ENCODE results near the gene PIAS4. TPM values are rescaled to one million over a fixed set of nuclear protein-coding genes. Genes with fewer than 3 reads are reported as not detected.
A peak's percentile ranks its signal among the peaks of the same experiment; 100 is the strongest.

PIAS4 gene
- total RNA-seq, 1 experiment from 2014 or later: 45.9 TPM

DNA sequence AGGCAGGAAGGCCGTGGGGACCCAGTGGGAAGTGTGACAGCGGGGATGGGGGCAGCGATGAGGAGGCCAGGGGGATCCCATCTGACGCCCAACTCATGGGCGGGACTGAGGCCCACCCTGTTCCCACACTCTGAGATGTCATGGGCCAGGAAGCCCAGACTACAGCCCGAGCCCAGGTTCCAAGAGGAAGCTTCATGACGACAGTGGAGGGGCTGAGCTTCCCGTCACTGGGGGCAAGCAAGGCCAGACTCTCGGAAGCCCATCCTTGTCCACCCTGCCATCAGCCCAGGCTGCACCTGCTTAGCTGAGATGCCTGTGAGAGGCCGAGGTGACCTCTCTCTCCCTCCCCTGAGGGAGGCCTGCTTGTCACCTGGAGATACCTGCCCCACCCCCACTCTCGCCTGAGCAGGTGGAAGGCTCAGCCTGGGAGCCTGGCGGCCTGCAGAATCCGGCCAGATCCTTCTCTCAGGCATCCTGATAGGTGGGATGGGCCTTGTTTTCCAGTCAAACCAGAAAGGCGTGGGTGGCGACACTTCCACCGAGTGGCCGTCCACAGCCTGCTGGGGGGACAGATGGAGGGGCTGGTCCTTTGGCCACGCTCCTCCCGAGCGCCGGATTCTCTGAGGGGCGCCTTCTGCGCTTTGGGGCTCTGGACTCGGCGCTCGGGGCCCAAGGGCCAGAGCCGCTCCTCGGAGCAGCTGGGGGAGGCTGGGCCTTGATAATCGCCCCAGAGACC lies 54.3 kb downstream of the PIAS4 start:
- no peak overlapping the region for H3K4me3 Mint-ChIP-seq
- DNase-seq (ENCODE audit: low spot score): no peak
- POLR2A ChIA-PET: no interaction called here

More for the DNA sequence above, 54.3 kb downstream of the PIAS4 start:
- H3K27ac Mint-ChIP-seq: no peak overlapping the region
- H3K27me3 Mint-ChIP-seq (ENCODE audit: low read depth): no peaks in the 10 kb centered on the region
- peaks cover 24% of the 10 kb centered on the region for H3K4me1 Mint-ChIP-seq
- CTCF ChIA-PET: interaction anchor here (1.3 to 2.1 kb wide), 2 partner anchors 74 to 78 kb away, joined by 5 to 14 read pairs; no protein-coding TSS in a partner anchor
- TF ChIP-seq ZNF425 (CRISPR knock-in tag; conservative IDR thresholded peaks at IDR 0.05) (no peak), FOXK1 (CRISPR knock-in tag; IDR thresholded peaks at IDR 0.05) (0 out of 2 replicates have a peak, but pooled peaks have one; percentile 27), GABPB1 (CRISPR knock-in tag; IDR thresholded peaks at IDR 0.05) (no peak), ETV6 (CRISPR knock-in tag; IDR thresholded peaks at IDR 0.05) (no peak), ZNF121 (CRISPR knock-in tag; IDR thresholded peaks at IDR 0.05) (no peak), NFYB (CRISPR knock-in tag; conservative IDR thresholded peaks at IDR 0.05; ENCODE audit: low read depth) (no peak), HMGA2 (CRISPR knock-in tag; IDR thresholded peaks at IDR 0.05) (no peak), ZNF317 (CRISPR knock-in tag; IDR thresholded peaks at IDR 0.05; ENCODE audit: borderline replicate concordance, low read depth) (no peak), RORB (CRISPR knock-in tag; IDR thresholded peaks at IDR 0.05) (no peak), GTF2I (CRISPR knock-in tag; conservative IDR thresholded peaks at IDR 0.05) (peak; percentile 93), MYBL2 (CRISPR knock-in tag; IDR thresholded peaks at IDR 0.05) (no peak), ZNF138 (CRISPR knock-in tag; conservative IDR thresholded peaks at IDR 0.05) (no peak), ESRRA (CRISPR knock-in tag; IDR thresholded peaks at IDR 0.05; ENCODE audit: borderline replicate concordance) (no peak), PREB (CRISPR knock-in tag; IDR thresholded peaks at IDR 0.05; ENCODE audit: borderline replicate concordance) (no peak), ERG (CRISPR knock-in tag; IDR thresholded peaks at IDR 0.05) (no peak)
- TF ChIP-seq, protein P1, sequence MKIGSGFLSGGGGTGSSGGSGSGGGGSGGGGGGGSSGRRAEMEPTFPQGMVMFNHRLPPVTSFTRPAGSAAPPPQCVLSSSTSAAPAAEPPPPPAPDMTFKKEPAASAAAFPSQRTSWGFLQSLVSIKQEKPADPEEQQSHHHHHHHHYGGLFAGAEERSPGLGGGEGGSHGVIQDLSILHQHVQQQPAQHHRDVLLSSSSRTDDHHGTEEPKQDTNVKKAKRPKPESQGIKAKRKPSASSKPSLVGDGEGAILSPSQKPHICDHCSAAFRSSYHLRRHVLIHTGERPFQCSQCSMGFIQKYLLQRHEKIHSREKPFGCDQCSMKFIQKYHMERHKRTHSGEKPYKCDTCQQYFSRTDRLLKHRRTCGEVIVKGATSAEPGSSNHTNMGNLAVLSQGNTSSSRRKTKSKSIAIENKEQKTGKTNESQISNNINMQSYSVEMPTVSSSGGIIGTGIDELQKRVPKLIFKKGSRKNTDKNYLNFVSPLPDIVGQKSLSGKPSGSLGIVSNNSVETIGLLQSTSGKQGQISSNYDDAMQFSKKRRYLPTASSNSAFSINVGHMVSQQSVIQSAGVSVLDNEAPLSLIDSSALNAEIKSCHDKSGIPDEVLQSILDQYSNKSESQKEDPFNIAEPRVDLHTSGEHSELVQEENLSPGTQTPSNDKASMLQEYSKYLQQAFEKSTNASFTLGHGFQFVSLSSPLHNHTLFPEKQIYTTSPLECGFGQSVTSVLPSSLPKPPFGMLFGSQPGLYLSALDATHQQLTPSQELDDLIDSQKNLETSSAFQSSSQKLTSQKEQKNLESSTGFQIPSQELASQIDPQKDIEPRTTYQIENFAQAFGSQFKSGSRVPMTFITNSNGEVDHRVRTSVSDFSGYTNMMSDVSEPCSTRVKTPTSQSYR (CRISPR knock-in tag; IDR thresholded peaks at IDR 0.05): peak; percentile 67; the same call in 1 of the 2 replicates
- no peak for ATAC-seq
- no peaks in the 10 kb centered on the region for H3K36me3 Mint-ChIP-seq
- no peaks in the 10 kb centered on the region for H3K9me3 Mint-ChIP-seq

All from WTC11 (cell line).